22Rv1 (cell line): Measurements from ENCODE around the gene RFX4.

Source experiments
- H3K27ac ChIP-seq: fragments of 450-650 bp; 2 replicates; pipeline ENCODE4 v1.5.1; 2017
- ZFX ChIP-seq: fragments of 450-650 bp; IDR thresholded peaks from 2 replicates; pipeline ENCODE4 v1.6.1; 2017; ENCODE audit warnings: antibody characterized with exemption, borderline replicate concordance
- TF ChIP-seq, protein P1 (sequence below): fragments of 450-650 bp; IDR thresholded peaks from 2 replicates; pipeline ENCODE4 v1.5.1; 2017; ENCODE audit warnings: mild to moderate bottlenecking

The RFX4 gene

DNA sequence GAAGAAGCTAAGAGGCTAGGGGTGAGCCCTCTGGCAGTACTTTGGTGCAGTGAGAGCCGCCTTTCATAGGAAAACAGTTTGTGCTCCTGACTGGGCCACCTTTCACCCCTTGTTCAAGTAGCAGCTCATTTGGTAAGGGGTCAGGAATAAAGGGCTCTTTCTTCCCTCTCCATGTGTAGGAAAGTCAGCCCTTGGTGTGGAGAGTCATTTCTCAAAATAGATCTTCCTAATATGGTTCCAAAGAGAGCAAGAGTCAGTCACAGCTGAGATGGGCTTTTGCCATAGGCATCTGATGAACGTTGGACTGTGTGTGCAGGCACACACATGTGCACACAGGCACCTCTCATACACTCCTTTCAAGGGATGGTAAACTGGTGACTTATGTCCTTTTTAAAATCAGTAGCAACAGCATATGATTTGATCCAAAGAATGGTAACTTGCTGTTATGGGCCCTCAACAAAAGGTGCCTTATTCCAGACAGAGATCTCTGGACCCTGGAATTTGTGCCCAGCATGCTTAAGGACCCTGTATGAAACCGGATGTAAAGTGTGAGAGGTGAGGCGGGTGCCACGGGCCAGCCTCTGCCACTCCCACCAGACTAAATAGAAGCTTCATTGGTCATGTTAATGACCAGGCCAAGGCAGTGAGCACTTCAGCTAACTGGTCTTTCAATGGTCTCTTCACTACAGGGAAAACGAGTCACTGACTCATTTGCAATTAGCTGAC, 175.0 kb downstream of the RFX4 start:
- no peak overlapping the region for H3K27ac ChIP-seq

DNA sequence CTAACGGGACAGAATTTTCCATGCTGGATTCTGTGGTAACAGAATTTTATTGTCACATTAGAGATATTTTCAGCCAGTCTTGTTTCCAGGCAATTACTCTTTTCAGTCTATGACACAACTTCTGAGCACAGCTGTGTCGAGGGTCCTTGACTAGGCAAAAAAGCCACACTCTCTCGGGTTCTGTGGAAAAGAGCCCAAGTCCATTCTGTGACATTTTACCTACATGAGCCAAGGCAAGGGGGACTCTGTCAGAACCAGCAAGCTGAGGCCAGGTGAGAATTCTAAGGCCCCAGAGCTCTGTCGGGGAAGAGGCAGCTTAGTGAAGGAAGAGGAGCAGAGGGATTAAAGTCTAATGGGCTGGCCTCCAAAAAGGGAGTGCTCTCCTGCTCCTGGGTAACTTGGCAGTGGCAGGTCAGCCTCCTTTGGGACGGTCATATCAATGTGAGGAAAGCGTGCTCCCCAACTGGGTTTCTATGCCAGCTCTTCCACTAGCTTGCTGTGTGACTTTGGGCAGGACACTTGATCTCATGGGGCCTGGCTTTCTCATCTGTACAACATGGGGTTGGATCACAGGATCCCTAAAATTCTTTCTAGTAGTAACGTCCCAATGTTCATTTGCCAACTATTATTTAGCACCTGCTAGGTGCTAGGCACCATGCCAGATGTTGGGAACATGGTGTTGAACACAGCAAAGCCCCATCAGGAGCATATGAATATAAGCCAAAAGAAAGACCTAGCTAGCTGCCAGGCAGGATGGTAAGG, 175.7 kb downstream of the RFX4 start:
- TF ChIP-seq, protein P1, sequence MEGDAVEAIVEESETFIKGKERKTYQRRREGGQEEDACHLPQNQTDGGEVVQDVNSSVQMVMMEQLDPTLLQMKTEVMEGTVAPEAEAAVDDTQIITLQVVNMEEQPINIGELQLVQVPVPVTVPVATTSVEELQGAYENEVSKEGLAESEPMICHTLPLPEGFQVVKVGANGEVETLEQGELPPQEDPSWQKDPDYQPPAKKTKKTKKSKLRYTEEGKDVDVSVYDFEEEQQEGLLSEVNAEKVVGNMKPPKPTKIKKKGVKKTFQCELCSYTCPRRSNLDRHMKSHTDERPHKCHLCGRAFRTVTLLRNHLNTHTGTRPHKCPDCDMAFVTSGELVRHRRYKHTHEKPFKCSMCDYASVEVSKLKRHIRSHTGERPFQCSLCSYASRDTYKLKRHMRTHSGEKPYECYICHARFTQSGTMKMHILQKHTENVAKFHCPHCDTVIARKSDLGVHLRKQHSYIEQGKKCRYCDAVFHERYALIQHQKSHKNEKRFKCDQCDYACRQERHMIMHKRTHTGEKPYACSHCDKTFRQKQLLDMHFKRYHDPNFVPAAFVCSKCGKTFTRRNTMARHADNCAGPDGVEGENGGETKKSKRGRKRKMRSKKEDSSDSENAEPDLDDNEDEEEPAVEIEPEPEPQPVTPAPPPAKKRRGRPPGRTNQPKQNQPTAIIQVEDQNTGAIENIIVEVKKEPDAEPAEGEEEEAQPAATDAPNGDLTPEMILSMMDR, result no peak
- TF ChIP-seq ZFX, result no peak
- no peak overlapping the region for H3K27ac ChIP-seq

More for the DNA sequence above, 175.0 kb downstream of the RFX4 start:
- TF ChIP-seq, protein P1, result no peak
- TF ChIP-seq ZFX, result no peak

DNA sequence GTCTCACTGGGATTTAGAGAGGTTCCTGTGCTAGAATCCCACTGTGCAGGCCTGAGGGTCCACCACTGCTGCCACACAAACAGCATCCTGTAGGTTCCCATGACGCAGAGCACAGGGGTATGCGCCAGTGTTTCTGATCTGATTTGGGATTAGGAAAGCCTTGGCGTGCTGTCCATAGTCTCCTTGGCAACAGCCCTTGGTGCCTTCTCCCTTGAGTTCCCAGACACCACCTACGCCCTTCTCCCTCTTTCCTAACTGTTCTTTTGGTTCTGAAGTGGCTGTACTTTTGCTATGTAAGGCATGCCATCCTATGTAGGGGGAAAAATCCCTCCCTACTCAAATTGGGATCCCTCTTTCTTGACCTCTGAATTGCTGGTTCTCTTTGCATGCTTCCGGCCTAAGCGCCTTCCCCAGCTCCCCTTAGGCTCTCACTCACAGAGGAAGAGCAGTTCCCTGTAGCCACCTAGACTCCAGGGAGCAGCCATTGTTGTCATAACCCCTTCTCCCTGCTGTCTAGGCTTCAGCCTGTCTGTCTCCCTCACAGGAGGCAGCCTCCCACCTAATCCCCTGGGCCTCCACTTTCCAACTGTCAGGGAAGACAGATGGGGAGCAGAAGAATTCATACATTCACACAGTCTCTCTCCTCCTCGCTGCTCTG, 176.9 kb downstream of the RFX4 start:
- TF ChIP-seq ZFX, result no peak
- TF ChIP-seq, protein P1, result no peak
- H3K27ac ChIP-seq, result no peak overlapping the region

DNA sequence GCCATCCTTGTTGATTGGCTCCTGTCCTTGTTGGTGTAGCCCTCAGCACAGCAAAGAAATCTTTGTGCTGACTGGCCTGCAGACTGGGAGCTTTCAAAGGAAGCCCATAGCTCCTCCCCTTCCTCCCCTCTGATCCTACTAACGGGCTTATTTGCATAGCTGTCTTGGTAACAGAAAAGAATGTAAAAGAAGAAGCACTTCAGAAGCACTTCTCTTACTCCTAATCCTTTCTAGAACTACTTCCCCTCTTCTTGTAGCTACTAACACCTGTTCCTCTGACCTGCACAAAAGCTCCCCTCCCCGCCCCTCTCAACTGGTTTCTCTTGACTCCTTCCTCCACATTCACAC, 177.4 kb downstream of the RFX4 start:
- no peak overlapping the region for H3K27ac ChIP-seq
- TF ChIP-seq ZFX, result no peak
- TF ChIP-seq, protein P1, result no peak

DNA sequence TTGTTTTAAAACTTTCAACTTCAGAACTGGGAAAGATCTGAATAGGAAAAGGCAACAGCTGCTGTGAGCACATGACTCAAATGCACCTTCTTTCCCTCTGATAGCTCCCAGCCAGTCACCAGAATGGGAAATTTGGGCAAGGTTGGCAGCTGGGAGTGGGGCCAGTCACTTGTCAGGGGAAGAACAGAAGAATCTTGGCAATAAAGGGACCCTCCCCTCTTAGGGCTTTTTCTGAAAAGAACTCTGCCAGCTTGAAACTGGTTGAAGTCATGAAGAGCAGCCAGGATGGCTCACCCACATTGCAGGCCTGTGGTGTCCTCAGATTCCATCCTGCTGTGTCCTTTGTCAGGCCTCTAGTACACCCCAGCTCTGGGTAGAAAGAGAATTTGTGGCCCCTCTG, 181.4 kb downstream of the RFX4 start:
- no peak overlapping the region for H3K27ac ChIP-seq
- TF ChIP-seq ZFX, result no peak
- TF ChIP-seq, protein P1, result no peak

DNA sequence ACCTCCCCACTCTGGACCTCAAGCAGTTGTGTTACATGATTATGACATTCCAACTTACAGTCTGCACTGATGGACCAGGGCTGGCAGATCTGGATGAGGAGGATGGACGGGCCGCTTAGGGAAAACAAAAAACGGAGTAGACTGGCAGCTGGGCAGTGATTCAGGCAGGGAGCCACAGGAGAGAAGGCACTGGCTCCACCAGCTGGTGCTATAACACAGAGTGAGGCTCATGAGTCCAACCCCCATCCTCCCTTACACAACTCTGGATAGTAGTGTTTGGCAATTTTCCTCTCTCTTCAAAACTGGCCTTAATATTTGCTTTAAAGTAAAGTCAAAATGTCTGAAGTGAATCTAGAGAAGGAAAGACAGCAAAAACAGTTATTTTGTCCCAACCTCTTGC, 181.9 kb downstream of the RFX4 start:
- TF ChIP-seq ZFX, result no peak
- TF ChIP-seq, protein P1, result no peak
- H3K27ac ChIP-seq, result no peak overlapping the region

DNA sequence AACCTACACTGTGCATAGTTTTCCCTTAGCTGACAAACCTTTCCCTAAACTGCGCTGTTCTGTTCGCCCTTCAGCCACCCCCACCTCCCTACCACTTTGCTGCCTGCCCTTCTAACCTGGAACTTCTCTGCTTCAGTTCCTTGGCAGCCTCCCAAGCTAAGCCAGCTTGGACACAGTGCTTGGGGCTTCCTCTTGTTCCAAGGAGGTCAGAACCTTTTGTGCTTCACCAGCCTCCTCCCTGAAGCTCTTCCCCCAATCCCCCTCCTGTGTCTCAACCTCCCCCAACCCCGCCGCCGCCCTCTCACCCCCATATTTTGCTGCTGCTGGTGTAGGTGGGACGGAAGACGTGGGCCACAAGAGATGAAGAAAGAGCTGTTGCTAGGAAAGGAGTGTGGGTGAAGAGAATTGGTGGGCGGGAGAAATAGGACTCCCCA, 183.6 kb downstream of the RFX4 start:
- no peak overlapping the region for H3K27ac ChIP-seq
- no peak for TF ChIP-seq ZFX
- TF ChIP-seq, protein P1, result no peak
